ENCODE results near the gene HYAL1. TPM values are rescaled to one million over a fixed set of nuclear protein-coding genes. Genes with fewer than 3 reads are reported as not detected.

Gene HYAL1
- total RNA-seq, 1 donor from 2014 or later, result 0.47 TPM

GRCh38 chr3:50271314-50271936, 31.9 kb downstream of the HYAL1 start:
- no peaks in the 10 kb centered on the region for H3K9me3 Mint-ChIP-seq
- peaks cover 35% of the 10 kb centered on the region for H3K27me3 Mint-ChIP-seq
- H3K4me1 Mint-ChIP-seq, result peaks cover 25% of the 10 kb centered on the region
- no peak for TF ChIP-seq CTCF (IDR thresholded peaks at IDR 0.05)
- ChIA-PET CTCF (interaction anchor here (0.9 to 2.9 kb wide), 3 partner anchors 45 to 87 kb away, joined by 3 to 16 read pairs (median 6); no protein-coding TSS in a partner anchor), POLR2A (interaction anchor here (1.5 kb wide), 1 partner anchor 77 kb away, joined by 4 read pairs; no protein-coding TSS in a partner anchor)
- no peak overlapping the region for H3K4me3 Mint-ChIP-seq
- H3K36me3 Mint-ChIP-seq (ENCODE audit: low read depth), result no peaks in the 10 kb centered on the region
- intact Hi-C loops (cut with micrococcal nuclease), result no loop called here
- H3K27ac Mint-ChIP-seq, result no peak overlapping the region
- DNase-seq (no peak), ATAC-seq (ENCODE audit: low read depth) (no peak)

GRCh38 chr3:50270422-50271224, 32.8 kb downstream of the HYAL1 start:
- ChIA-PET CTCF (interaction anchor here (2.2 to 2.9 kb wide), 2 partner anchors 44 to 76 kb away, joined by 6 to 16 read pairs; no protein-coding TSS in a partner anchor), POLR2A (no interaction called here)
- no peaks in the 10 kb centered on the region for H3K9me3 Mint-ChIP-seq
- peaks cover 33% of the 10 kb centered on the region for H3K27me3 Mint-ChIP-seq
- peaks cover 21% of the 10 kb centered on the region for H3K4me1 Mint-ChIP-seq
- no peak for TF ChIP-seq CTCF (IDR thresholded peaks at IDR 0.05)
- no peak overlapping the region for H3K27ac Mint-ChIP-seq
- DNase-seq, result no peak
- intact Hi-C loops (cut with micrococcal nuclease), result no loop called here
- ATAC-seq (ENCODE audit: low read depth), result no peak
- H3K4me3 Mint-ChIP-seq, result no peak overlapping the region
- no peaks in the 10 kb centered on the region for H3K36me3 Mint-ChIP-seq (ENCODE audit: low read depth)

- CTCF ChIA-PET, result no interaction called here
- Mint-ChIP-seq H3K4me1 (peaks cover 15% of the 10 kb centered on the region), H3K27me3 (peaks cover 29% of the 10 kb centered on the region), H3K27ac (no peak overlapping the region), H3K4me3 (no peak overlapping the region), H3K36me3 (ENCODE audit: low read depth) (no peaks in the 10 kb centered on the region), H3K9me3 (no peaks in the 10 kb centered on the region)
- ATAC-seq (ENCODE audit: low read depth) (no peak), DNase-seq (no peak)
- TF ChIP-seq CTCF (IDR thresholded peaks at IDR 0.05), result no peak
- POLR2A ChIA-PET, result no interaction called here
- intact Hi-C loops (cut with micrococcal nuclease), result no loop called here
Observed at GRCh38 chr3:50269977-50270413, 33.4 kb downstream of the HYAL1 start.

- no peaks in the 10 kb centered on the region for H3K9me3 Mint-ChIP-seq
- POLR2A ChIA-PET, result no interaction called here
- no peak overlapping the region for H3K27ac Mint-ChIP-seq
- H3K27me3 Mint-ChIP-seq, result peaks cover 27% of the 10 kb centered on the region
- intact Hi-C loops (cut with micrococcal nuclease), result no loop called here
- CTCF ChIA-PET, result no interaction called here
- ATAC-seq (ENCODE audit: low read depth) (no peak), DNase-seq (no peak)
- no peaks in the 10 kb centered on the region for H3K36me3 Mint-ChIP-seq (ENCODE audit: low read depth)
- H3K4me1 Mint-ChIP-seq, result peaks cover 13% of the 10 kb centered on the region
- H3K4me3 Mint-ChIP-seq, result no peak overlapping the region
- no peak for TF ChIP-seq CTCF (IDR thresholded peaks at IDR 0.05)
Observed at GRCh38 chr3:50269460-50269859, 33.9 kb downstream of the HYAL1 start.

DNA sequence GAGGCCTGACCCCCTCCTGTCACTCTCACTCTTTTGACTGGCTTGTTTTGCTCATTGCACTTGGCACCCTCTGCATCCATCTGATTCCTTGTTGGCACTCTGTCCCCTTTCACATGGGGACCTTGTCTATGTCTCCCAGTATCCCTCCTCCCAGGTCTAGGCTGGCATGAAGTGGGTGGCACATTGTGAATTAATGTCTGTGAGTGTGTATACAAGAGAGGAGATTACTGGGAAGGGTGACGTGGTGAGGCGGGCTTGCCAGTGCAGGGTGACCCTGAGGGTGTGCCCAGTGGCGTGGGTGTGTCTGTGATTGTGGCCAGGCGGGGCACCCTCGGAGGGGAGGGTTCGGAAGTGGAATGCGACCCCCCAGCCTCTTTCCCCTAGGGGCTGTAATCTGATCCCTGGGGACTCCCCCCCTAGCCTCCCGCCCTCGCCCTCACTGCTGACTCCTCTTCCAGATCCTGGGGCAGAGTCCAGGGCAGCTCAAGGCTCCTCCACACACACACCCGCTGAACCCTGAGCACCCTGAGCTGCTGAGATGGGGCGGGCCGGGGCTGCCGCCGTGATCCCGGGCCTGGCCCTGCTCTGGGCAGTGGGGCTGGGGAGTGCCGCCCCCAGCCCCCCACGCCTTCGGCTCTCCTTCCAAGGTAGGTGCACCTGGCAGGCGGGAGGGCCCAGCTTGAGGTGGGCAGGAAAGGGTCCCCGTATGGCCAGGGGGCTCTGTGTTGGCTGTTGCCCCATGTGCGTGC, 34.5 kb downstream of the HYAL1 start, which contains the start of gene SEMA3B:
SEMA3B (plus strand) TSS at position 445 of the 749 bp plus-strand sequence; CDS start at position 539, 94 bp downstream.
- H3K9me3 Mint-ChIP-seq, result no peaks in the 10 kb centered on the region
- intact Hi-C loops (cut with micrococcal nuclease), result no loop called here
- no peak within 1 kb of the TSS for H3K27ac Mint-ChIP-seq
- ATAC-seq (ENCODE audit: low read depth) (no peak), DNase-seq (no peak)
- no peak within 1 kb of the TSS for H3K4me3 Mint-ChIP-seq
- H3K27me3 Mint-ChIP-seq, result peaks cover 22% of the 10 kb centered on the region
- CTCF ChIA-PET, result no interaction called here
- H3K4me1 Mint-ChIP-seq, result peaks cover 8% of the 10 kb centered on the region
- no peak for TF ChIP-seq CTCF (IDR thresholded peaks at IDR 0.05)
- H3K36me3 Mint-ChIP-seq (ENCODE audit: low read depth), result no peaks in the 10 kb centered on the region
- POLR2A ChIA-PET, result no interaction called here
